ENCODE data around the gene TMEM212.
"Not testable (repeated sequence)": the region's sequence is repeated elsewhere in the genome, so short reads cannot be mapped to it uniquely, and the experiment has no call there.

Gene TMEM212

DNA sequence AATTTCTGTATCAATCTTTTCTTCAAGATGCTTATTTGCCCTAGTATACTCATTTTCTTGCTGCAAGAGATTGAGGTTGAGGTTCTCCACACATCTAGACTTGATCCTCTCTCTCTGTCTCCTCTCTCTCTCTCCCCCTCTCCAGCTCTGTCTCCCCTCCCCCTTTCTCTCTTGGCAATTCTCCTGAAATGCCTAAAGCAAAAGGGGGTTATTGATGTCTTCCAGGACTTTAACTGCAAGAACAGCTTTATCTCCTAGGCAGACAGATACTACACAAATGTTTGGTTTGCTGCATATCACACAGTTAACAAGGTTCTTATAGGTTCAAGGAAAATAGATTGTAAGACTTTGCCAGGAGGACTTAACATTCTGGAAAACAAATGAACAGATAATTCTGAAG, 52.1 kb downstream of the TMEM212 start:
- DNase-seq, result no peak

DNA sequence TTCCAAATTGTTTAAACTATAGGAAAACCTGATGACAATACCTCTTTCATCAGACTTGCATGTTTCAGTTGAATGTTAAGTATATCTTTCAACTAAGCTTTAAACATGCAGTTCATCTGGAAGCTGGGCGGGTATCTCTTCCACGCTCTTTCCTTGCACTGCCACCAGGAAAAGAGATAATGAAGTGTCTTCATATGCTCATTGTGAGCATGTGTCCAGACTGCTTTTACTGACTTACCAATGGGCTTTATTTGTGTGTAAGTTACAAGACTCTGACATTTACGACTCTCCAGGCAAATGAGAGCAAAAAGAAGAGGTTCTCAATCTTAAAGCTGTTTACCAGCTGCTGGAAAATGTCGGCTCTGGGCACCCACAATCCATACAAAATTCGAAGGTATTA, 52.8 kb downstream of the TMEM212 start:
- DNase-seq, result no peak

DNA sequence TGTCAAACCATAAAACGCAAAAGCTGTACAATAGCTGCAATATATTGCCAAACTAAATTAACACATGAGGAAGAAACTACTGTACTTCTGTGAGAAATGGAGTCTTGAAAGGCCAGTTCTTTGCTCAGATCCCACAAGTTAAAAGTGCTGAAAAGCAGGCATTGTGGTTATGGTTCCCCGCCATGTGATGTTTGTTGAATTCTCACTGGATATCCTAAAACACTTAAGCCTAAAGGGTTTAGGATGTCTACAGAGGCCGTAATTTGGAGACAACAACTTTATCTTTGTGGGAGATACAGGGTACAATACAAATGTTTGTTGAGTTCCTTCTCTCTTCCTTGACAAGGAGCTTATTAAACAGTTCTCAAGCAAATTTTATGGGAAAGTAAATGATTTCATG, 53.2 kb downstream of the TMEM212 start:
- no peak for DNase-seq

DNA sequence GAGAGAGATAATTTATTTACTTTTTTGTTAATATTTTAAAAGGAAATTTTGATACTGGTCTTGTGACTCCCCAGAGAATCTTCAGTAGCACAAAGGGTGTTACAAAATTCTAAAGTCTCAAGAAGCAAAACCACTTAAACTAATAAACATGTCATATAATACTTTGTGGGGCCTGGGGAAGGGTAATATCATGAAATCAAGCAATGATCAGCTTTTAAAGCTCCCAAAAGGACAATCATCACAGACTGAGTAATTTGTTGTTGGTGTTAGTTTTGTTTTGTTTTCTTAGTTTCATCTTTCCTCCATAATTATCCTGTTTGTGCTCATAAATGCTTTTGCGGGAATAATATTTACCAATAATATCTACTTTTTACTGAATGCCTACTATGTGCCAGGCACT, 55.0 kb downstream of the TMEM212 start:
- no peak for DNase-seq

DNA sequence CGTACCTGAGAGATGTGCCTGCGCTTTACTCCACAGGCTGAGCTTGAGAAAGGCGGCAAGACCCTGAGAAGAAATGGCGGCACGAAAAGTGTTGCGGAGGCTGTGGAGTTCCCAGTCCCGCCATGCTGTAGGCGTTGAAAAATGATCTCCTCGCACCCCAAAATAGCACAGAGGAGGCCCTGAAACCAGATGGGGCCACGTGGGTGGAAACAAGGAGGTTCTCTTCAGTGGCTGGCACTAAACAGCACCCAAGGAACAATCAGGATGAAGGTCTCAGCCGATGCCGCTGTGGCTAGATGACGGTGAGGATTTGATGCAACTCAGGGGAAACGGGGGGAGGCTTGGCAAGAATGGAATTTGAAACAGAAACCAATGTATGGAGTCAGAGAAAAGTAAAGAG, 57.3 kb downstream of the TMEM212 start:
- no peak for DNase-seq

DNA sequence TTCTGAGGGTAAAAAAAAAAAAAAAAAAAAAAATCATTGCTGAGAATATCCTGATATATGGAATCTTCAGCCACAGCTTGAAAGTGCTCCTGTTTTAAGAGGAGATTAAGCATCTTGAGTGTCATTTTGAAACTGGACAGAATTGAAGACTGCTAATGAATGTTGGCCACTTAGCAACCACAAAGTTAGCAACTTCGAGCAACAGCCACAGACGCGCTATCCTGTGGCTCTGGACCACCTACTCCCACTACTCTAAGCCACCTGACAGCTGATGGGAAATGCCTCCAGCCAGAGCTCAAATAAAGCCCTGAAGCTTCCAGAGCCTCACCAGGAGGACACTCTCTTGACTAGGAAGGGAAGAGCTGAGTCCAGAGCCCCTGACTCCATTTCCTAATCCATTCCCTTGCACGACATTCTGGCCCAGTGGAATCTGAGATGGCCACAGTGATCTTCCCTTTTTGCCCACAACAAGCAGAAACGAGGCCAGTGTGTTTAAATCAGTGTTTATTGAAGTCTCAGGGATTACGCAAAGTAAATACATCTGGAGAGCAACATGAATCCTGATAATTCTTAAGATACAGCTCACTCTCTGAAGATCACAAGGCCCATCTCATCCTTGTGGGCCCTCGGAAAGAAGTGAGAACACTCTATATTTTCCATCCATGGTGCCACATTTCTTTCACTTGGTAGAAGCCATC, 58.6 kb downstream of the TMEM212 start:
- no peak for DNase-seq

DNA sequence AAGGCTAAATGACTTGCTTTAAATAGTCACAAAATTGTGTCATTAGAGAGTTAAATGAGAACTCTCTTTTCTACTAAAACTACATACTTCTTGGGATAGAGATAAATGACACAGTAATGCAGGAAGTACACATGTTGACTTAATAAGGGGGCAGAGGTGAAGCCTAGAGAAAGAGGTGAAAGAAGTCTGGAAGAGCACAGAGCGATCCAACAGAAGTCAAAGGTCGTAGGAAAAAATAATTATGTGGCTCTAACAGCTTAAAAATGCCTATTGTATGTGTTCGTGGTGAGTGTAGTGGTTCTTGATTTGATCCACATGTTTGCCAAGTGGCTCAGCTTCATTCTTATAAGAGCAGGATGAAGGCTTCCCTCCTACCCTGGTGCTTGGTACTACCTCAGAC, 61.7 kb downstream of the TMEM212 start:
- DNase-seq, result no peak

DNA sequence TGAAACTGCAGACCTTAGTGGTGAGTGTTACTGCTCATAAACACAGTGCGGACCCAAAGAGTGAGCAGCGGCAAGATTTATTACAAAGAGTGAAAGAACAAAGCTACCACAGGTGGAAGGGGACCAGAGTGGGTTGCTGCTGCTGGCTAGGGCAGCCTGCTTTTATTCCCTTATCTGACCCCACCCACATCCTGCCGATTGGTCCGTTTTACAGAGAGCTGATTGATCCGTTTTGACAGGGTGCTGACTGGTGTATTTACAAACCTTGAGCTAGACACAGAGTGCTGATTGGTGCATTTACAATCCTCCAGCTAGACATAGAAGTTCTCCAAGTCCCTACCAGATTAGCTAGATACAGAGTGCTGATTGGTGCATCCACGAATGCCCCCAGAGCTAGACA, 63.4 kb downstream of the TMEM212 start:
- DNase-seq, result not testable (repeated sequence)

DNA sequence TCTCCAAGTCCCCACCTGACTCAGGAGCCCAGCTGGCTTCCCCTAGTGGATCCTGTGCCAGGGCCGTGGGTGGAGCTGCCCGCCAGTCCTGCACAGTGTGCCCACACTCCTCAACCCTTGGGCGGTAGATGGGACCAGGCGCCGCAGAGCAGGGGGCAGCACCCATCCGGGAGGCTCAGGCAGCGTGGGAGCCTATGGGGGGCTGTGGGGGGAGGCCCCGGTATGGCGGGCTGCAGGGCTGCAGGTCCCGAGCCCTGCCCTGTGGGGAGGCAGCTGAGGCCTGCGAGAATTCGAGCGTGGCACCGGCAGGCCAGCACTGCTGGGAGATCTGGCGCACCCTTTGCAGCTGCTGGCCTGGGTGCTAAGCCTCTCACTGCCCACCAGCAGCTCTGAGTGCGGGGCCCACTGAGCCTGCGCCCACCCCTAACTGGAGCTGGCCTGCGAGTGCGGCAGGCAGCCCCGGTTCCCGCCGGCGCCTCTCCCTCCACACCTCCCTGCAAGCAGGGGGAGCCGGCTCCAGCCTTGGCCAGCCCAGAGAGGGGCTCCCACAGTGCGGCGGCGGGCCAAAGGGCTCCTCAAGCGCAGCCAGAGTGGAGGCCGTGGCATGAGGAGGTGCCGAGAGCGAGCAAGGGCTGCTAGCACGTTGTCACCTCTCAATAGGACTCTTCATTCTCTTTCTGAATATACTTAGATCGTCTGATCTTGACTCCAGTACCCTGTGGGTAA, 64.0 kb downstream of the TMEM212 start:
- no peak for DNase-seq

DNA sequence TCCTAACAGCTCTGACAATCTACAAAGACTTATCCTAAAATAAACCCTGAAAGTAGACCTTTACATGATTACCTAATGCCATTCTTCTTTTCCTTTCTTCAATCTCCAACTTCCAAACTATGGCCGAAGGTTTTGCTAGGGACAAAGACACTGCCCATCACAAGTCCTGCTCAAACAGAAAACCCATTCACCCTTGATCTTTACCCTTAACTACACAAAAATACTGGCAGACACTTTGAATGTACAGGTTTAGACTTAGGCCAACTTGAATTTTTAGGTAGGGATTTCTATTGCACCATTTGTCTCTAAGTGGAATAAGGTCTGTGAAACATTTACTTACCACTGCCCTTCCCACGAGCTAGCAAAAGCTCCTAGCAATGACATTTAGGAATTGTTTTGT, 64.6 kb downstream of the TMEM212 start:
- no peak for DNase-seq

DNA sequence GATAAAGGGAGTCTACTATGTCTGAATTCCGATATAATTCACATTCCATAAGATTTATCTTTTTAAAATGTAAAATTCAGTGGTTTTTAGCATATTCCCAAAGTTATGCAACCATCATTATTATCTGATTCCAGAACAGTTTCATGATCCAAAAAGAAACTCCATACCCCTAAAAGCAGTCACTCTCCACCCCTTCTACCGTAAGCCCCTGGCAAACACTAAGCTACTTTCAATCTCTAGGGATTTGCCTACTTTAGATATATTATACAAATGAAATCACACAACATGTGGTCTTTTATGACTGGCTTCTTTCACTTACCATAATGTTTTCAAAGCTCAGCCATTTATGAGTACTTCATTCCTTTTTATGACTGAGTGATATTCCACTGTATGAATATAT, 65.6 kb downstream of the TMEM212 start:
- no peak for DNase-seq
